Measurements from ENCODE around the gene FHIT. TPM values are rescaled to one million over a fixed set of nuclear protein-coding genes. Genes with fewer than 3 reads are reported as not detected.

FHIT gene
- total RNA-seq, 4 donors from 2014 or later, result 3.5 to 17.0 (median 16.7) TPM

DNA sequence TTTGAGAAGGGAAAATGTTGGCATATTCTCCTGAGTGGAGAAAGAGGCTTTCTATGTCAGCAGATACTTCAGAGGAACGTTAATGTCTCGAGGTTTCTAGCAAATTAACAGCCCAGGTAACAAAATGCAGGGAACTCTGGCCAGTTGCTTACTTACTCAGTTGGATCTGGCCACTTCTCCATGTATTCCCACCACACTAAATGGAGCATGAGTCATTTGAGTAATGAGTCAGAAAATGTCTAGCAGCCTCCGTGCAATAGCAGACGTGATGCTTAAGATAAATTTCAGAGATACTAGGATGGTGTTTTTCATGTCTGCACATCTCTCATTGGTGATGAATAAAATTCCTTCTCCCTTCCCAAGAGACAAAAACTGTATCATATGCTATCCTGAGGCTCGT lies 671.5 kb downstream of the FHIT start:
- H3K4me1 ChIP-seq, result no peaks in the 10 kb centered on the region

DNA sequence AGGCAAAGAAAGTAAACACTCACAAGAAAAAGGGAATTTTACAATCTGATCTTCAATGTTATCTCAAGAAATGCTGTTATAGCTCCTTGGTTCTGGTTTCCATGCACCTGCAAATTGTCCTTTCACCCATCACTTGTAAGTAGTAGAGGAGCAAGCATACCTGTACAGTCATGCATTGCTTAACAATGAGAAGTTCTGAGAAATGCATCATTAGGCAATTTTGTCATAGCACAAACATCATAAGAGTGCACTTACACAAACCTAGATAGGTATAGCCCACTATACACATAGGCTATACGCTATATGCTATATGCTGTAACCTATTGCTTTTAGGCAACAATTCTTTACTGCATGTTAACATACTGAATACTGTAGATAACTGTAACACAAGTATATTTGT lies 672.3 kb downstream of the FHIT start:
- H3K27me3 ChIP-seq, result no peaks in the 10 kb centered on the region
- H3K27ac ChIP-seq, result no peak overlapping the region
- no peak for TF ChIP-seq POLR2A (IDR thresholded peaks at IDR 0.05)
- TF ChIP-seq, protein P1, sequence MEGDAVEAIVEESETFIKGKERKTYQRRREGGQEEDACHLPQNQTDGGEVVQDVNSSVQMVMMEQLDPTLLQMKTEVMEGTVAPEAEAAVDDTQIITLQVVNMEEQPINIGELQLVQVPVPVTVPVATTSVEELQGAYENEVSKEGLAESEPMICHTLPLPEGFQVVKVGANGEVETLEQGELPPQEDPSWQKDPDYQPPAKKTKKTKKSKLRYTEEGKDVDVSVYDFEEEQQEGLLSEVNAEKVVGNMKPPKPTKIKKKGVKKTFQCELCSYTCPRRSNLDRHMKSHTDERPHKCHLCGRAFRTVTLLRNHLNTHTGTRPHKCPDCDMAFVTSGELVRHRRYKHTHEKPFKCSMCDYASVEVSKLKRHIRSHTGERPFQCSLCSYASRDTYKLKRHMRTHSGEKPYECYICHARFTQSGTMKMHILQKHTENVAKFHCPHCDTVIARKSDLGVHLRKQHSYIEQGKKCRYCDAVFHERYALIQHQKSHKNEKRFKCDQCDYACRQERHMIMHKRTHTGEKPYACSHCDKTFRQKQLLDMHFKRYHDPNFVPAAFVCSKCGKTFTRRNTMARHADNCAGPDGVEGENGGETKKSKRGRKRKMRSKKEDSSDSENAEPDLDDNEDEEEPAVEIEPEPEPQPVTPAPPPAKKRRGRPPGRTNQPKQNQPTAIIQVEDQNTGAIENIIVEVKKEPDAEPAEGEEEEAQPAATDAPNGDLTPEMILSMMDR (IDR thresholded peaks at IDR 0.05), result no peak
- H3K4me1 ChIP-seq, result no peaks in the 10 kb centered on the region
- DNase-seq, result no peak
- H3K36me3 ChIP-seq, result no peaks in the 10 kb centered on the region
- H3K9me3 ChIP-seq, result no peaks in the 10 kb centered on the region
- no peak overlapping the region for H3K4me3 ChIP-seq

More for the DNA sequence above, 671.5 kb downstream of the FHIT start:
- no peak for DNase-seq
- TF ChIP-seq, protein P1 (IDR thresholded peaks at IDR 0.05), result no peak
- no peak for TF ChIP-seq POLR2A (IDR thresholded peaks at IDR 0.05)
- H3K4me3 ChIP-seq, result no peak overlapping the region
- H3K9me3 ChIP-seq, result no peaks in the 10 kb centered on the region
- no peak overlapping the region for H3K27ac ChIP-seq
- H3K36me3 ChIP-seq, result no peaks in the 10 kb centered on the region
- H3K27me3 ChIP-seq, result no peaks in the 10 kb centered on the region

DNA sequence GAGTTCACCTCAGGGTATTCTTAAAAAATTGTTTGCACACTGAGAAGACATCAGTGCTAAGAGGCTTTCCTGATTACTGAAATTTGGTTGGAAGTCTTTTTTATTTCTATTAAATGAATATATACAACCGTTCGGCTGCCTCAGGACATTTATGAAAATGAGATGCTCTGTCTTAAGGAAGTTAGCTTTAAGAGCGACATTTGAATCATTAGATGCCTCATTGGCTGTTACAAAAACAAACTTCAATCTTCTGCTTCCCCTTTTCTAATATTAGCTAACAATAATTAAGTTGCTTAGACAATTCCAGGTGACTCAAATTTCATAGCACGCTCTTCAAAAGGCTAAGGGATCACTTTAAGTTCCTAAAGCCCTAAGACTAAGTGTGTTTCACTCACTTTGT lies 673.7 kb downstream of the FHIT start:
- Histone ChIP-seq H3K4me3 (no peak overlapping the region), H3K27me3 (no peaks in the 10 kb centered on the region), H3K4me1 (no peaks in the 10 kb centered on the region), H3K9me3 (no peaks in the 10 kb centered on the region), H3K27ac (no peak overlapping the region), H3K36me3 (no peaks in the 10 kb centered on the region)
- DNase-seq, result no peak
- no peak for TF ChIP-seq POLR2A (IDR thresholded peaks at IDR 0.05)
- TF ChIP-seq, protein P1 (IDR thresholded peaks at IDR 0.05), result no peak

DNA sequence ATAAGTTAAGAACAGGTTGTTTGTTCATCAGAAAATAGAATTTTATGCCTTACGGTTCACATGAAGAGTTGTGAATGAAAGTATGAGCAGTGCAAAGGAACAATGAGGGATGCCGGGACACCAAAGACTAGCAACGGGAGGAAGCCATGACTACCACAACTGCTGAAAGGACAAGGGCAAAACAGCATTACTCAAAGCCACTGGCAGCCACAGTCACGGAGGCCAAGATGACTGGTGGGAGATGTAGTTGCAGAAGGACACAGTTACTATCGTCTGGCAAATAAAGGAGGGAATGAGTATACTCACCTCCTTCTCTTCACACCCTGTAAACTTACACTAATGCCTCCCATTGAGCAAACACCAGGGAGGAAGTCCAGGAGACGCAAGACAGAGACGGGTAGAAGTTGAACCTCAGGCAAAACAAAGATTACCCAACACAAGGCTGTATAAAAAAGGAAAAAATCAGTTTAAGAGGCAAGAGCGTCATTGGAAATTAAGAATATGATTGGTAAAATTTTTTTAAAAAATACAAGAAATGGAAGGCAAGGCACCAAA lies 675.5 kb downstream of the FHIT start:
- no peaks in the 10 kb centered on the region for H3K36me3 ChIP-seq
- H3K27me3 ChIP-seq, result no peaks in the 10 kb centered on the region
- no peaks in the 10 kb centered on the region for H3K9me3 ChIP-seq
- no peak for TF ChIP-seq POLR2A (IDR thresholded peaks at IDR 0.05)
- TF ChIP-seq, protein P1 (IDR thresholded peaks at IDR 0.05), result no peak
- H3K4me3 ChIP-seq, result no peak overlapping the region
- DNase-seq, result no peak
- H3K4me1 ChIP-seq, result no peaks in the 10 kb centered on the region
- H3K27ac ChIP-seq, result no peak overlapping the region

DNA sequence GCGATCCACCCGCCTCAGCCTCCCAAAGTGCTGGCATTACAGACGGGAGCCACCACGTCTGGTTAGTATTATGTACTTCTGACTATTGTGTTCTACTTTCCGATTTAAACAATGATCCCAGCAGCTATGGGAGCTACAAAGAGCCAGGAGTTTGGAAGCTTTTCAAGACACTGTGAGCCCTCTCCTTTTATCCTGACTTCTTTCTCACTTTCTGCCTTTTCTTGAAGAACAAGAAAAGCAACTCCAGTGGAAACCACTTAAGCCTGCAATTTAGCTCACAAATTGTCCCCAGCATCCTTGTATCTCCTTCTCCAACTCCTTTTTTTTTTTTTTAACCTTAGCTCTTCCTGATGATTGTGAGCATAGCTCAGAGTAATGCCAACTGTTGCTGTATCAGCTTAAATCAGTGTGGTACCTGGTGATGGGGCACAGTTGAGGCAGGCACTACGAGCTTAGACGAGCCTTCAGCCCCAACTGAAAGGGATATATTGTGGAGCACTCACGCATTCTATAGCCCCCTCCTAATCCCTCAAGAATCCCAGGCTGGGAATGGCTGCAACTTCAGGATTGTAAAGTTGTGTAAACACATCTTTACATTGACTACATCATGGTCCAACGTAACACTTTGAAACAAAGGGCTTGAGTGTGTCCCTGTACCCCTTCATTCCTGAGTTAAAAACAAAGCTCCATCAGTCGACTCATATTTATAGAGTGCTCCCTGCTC lies 677.0 kb downstream of the FHIT start:
- Histone ChIP-seq H3K27ac (no peak overlapping the region), H3K4me1 (no peaks in the 10 kb centered on the region), H3K36me3 (no peaks in the 10 kb centered on the region), H3K4me3 (no peak overlapping the region), H3K9me3 (no peaks in the 10 kb centered on the region), H3K27me3 (no peaks in the 10 kb centered on the region)
- TF ChIP-seq, protein P1 (IDR thresholded peaks at IDR 0.05), result no peak
- TF ChIP-seq POLR2A (IDR thresholded peaks at IDR 0.05), result no peak
- no peak for DNase-seq

Data from Peyer's patch (tissue), 4 donors.